Measurements from ENCODE around the gene VSTM2B. TPM values are rescaled to one million over a fixed set of nuclear protein-coding genes. Genes with fewer than 3 reads are reported as not detected.

Gene VSTM2B
- total and polyA plus RNA-seq, 7 donors: 0.41 TPM; not detected in 6

DNA sequence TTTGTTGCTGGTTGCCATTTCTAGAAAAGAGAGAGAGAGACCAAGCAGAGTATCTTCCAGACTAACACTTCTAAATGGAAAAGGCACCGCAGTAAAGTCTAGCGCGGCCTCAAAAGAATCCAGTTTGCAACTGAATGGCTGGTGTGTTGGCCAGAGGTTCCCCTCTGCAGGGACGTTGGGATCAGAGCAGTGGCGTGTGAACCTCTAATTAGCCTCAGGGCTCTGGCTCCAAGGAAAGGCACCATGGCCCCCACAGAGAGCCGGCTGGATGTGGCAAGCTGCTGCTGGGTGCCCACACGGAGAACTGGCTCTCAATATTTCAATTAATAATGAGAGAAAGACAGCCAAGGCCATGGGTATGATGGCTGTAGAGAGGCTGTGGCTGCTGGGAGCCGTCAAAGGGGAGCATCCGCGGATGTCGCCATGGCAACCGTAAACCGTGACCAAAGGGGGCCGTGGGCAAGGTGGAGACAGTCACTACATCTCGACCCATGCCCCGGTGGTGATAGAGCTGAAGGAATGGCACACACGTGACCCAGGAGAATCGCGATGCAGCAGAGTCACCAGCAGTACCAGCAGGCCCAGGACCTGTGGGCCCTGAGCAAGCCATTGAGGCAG lies 9.5 kb downstream of the VSTM2B start:
- peaks cover 0 to 2% (median under 1%) of the 10 kb centered on the region in 4 donors for H3K4me1 ChIP-seq
- H3K27ac ChIP-seq: no peak overlapping the region
- peak; percentile 34 for DNase-seq
- 54 to 74% methylated on average over 19 of the region's 19 CpGs for WGBS, 2 donors
- no peak for TF ChIP-seq POLR2AphosphoS5 (IDR thresholded peaks at IDR 0.05)
- no peak for TF ChIP-seq POLR2A (IDR thresholded peaks at IDR 0.05)
- no peak for TF ChIP-seq EP300 (IDR thresholded peaks at IDR 0.05)
- TF ChIP-seq, protein P1, sequence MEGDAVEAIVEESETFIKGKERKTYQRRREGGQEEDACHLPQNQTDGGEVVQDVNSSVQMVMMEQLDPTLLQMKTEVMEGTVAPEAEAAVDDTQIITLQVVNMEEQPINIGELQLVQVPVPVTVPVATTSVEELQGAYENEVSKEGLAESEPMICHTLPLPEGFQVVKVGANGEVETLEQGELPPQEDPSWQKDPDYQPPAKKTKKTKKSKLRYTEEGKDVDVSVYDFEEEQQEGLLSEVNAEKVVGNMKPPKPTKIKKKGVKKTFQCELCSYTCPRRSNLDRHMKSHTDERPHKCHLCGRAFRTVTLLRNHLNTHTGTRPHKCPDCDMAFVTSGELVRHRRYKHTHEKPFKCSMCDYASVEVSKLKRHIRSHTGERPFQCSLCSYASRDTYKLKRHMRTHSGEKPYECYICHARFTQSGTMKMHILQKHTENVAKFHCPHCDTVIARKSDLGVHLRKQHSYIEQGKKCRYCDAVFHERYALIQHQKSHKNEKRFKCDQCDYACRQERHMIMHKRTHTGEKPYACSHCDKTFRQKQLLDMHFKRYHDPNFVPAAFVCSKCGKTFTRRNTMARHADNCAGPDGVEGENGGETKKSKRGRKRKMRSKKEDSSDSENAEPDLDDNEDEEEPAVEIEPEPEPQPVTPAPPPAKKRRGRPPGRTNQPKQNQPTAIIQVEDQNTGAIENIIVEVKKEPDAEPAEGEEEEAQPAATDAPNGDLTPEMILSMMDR (IDR thresholded peaks at IDR 0.05): no peak
- no peak overlapping the region for H3K4me3 ChIP-seq
- H3K36me3 ChIP-seq: no peaks in the 10 kb centered on the region
- peaks cover 3 to 47% (median 34%) of the 10 kb centered on the region in 3 donors for H3K27me3 ChIP-seq
- H3K9me3 ChIP-seq: no peaks in the 10 kb centered on the region
- intact Hi-C loops (cut with DNase I): no loop called here

DNA sequence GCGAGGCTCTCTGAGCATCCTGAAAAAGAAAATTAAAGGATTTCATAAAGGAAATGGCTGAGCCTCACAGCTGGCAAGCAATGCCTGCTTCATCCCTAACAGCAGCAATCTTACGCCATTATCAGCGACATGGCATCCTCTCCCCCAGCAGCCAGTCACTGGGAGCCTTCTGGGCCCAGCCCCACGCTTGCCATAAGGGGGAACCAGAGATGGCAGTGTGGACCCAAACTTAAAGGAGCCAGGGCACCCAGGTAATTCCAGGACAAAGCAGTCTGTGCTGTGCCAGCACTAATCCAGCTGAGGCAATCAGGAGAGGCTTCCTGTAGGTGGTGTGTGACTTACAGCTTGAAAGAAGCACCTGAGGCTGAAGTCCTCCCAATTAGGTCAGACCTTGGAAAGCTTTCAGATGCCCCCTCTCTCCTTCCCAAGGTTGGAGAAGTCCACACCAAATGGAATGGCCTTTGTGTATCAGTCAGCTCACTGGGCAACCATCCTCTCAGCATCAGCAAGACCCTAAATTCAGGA lies 10.3 kb downstream of the VSTM2B start:
- no peaks in the 10 kb centered on the region for H3K36me3 ChIP-seq
- H3K4me3 ChIP-seq: no peak overlapping the region
- TF ChIP-seq, protein P1 (IDR thresholded peaks at IDR 0.05): no peak
- TF ChIP-seq POLR2A (IDR thresholded peaks at IDR 0.05): no peak
- no peak for TF ChIP-seq POLR2AphosphoS5 (IDR thresholded peaks at IDR 0.05)
- TF ChIP-seq EP300 (IDR thresholded peaks at IDR 0.05): no peak
- peaks cover 2 to 40% (median 28%) of the 10 kb centered on the region in 3 donors for H3K27me3 ChIP-seq
- whole genome bisulfite sequencing, 2 donors: 71 to 87% methylated on average over 4 of the region's 4 CpGs
- intact Hi-C loops (cut with DNase I): no loop called here
- H3K4me1 ChIP-seq: no peaks in the 10 kb centered on the region
- H3K9me3 ChIP-seq: no peaks in the 10 kb centered on the region
- DNase-seq: peak; percentile 11
- no peak overlapping the region for H3K27ac ChIP-seq

DNA sequence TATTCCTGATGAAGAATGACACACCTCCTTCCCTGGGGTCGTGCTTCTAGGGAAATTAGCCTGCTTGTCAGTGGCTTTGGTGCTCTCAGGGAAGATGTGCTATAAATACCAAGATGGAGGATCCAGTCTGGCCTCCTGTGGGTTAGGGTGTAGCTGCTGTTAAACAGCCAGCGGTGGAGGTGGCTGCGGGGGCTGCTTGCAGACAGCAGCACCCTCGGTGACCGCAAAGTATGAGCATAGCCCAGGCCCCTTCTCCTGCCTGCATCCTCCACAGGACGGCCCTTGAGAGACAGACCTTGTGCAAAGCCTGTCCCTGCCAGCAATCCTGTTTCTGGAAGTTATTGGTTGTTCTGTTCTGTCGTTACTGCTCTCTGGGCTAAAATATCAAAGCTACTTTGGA lies 11.4 kb downstream of the VSTM2B start:
- H3K4me3 ChIP-seq: no peak overlapping the region
- WGBS, 2 donors: 71 to 73% methylated on average over 7 of the region's 7 CpGs
- H3K4me1 ChIP-seq: no peaks in the 10 kb centered on the region
- no peak overlapping the region for H3K27ac ChIP-seq
- TF ChIP-seq, protein P1 (IDR thresholded peaks at IDR 0.05): no peak
- TF ChIP-seq EP300 (IDR thresholded peaks at IDR 0.05) (no peak), POLR2AphosphoS5 (IDR thresholded peaks at IDR 0.05) (no peak), POLR2A (IDR thresholded peaks at IDR 0.05) (no peak)
- peak; percentile 24 for DNase-seq
- peaks cover 0 to 28% (median 17%) of the 10 kb centered on the region in 3 donors for H3K27me3 ChIP-seq
- no peaks in the 10 kb centered on the region for H3K36me3 ChIP-seq
- intact Hi-C loops (cut with DNase I): no loop called here
- H3K9me3 ChIP-seq: no peaks in the 10 kb centered on the region

DNA sequence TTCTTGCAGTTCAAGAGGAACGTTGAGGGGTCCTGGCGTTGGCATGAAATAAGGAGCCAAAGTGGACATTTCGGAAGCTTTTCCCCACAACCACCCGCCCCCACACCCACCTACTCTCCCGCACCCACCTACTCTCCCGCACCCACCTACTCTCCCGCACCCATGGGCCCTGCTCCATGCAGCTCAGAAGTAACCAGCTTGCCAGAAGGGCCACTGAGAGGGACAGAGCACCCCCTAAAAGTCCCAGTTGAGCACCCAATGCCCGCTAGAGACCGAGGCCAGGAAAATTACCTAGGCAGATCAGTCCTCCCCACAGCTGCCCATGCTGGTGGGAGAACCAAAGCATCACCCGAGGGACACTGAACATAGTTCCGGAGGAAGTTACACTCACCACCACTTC lies 11.8 kb downstream of the VSTM2B start:
- no peak overlapping the region for H3K4me3 ChIP-seq
- peaks cover 0 to 24% (median 12%) of the 10 kb centered on the region in 3 donors for H3K27me3 ChIP-seq
- DNase-seq: no peak
- TF ChIP-seq, protein P1 (IDR thresholded peaks at IDR 0.05): no peak
- TF ChIP-seq EP300 (IDR thresholded peaks at IDR 0.05) (no peak), POLR2A (IDR thresholded peaks at IDR 0.05) (no peak), POLR2AphosphoS5 (IDR thresholded peaks at IDR 0.05) (no peak)
- H3K27ac ChIP-seq: no peak overlapping the region
- intact Hi-C loops (cut with DNase I): no loop called here
- no peaks in the 10 kb centered on the region for H3K4me1 ChIP-seq
- H3K9me3 ChIP-seq: no peaks in the 10 kb centered on the region
- no peaks in the 10 kb centered on the region for H3K36me3 ChIP-seq
- 87 to 90% methylated on average over 11 of the region's 11 CpGs for WGBS, 2 donors
